Measurements from ENCODE around the gene REEP1.

REEP1 gene

GRCh38 chr2:86307431-86307830 is 30.0 kb downstream of the REEP1 start:
- DNase-seq (ENCODE audit: low read depth, low spot score) = no peak

DNA sequence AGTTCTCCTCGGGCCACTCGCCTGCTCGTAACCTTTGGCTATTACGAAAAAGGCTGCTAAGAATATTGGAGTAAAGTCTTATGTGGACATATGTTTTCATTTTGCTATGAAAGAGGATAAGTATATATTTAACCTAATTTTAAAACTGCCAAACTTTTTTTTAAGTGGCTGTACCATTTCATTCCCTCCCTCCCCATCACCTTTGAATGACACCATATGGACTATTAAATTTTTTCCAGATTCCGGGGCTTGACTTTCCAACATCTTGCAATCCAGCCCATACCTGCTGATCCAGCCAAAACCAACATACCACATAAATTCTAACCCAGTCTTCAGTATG is 31.5 kb downstream of the REEP1 start:
- DNase-seq (ENCODE audit: low read depth, low spot score) = no peak

GRCh38 chr2:86305195-86305914 is 32.1 kb downstream of the REEP1 start:
- no peak for DNase-seq (ENCODE audit: low read depth, low spot score)

DNA sequence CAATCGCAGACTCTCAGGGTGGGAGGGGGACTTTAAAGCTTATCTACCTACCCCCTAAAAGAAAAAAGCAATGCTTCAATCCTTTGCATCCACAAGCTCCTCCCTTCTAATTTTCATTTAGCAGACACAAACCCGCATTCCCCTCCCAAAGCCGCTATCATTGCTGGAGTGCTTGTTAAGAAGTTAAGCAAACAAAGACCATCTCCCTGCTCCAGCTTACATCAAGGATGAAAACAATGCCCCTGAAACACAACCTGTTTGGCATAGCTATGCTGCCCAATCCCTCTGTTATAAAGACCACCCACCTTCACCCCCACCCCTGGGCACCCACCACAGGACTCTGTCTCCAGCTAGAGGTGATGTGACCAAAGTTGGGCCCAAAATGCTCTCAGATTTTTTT is 33.0 kb downstream of the REEP1 start:
- DNase-seq (ENCODE audit: low read depth, low spot score) = no peak

DNA sequence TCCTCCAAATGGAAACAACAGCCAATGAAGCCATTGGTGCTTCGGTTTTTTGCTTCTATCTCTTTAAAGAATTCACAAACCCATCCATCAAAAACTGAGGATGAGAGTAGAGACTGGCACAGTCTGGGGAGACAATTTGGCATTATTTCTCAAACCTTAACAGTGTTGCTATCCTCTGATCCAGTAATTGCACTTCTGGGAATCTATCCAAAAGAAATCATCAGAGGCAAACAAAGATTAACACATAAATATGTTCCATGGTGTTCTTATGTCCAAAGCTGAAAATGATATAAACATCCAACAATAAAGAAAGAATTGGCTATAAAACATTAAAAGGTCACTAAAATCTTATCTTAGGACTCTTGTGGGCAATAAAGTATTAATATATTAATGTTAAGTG is 35.1 kb downstream of the REEP1 start:
- no peak for DNase-seq (ENCODE audit: low read depth, low spot score)

GRCh38 chr2:86301711-86302202 is 35.7 kb downstream of the REEP1 start:
- no peak for DNase-seq (ENCODE audit: low read depth, low spot score)

GRCh38 chr2:86301009-86301408 is 36.4 kb downstream of the REEP1 start:
- DNase-seq (ENCODE audit: low read depth, low spot score) = peak; percentile 57

DNA sequence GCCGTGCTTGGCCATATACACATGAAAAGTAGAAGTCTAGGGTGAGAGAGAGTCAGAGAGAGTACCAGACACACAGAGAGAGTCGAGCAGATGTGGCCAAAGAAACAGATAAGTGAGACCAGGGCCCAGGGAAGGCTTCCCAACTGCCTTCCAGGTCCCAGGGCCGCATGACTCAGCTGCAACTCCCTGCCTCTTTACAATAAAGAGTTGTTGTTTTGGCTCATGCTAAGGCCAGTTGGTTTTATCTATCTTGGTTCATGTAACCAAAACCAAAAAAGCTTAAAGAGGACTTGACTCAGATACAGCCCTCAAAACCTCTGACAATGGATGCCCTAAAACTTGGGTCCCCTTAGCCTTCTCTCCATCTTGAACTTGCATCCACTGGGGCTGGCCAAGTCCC is 36.9 kb downstream of the REEP1 start:
- DNase-seq (ENCODE audit: low read depth, low spot score) = no peak

DNA sequence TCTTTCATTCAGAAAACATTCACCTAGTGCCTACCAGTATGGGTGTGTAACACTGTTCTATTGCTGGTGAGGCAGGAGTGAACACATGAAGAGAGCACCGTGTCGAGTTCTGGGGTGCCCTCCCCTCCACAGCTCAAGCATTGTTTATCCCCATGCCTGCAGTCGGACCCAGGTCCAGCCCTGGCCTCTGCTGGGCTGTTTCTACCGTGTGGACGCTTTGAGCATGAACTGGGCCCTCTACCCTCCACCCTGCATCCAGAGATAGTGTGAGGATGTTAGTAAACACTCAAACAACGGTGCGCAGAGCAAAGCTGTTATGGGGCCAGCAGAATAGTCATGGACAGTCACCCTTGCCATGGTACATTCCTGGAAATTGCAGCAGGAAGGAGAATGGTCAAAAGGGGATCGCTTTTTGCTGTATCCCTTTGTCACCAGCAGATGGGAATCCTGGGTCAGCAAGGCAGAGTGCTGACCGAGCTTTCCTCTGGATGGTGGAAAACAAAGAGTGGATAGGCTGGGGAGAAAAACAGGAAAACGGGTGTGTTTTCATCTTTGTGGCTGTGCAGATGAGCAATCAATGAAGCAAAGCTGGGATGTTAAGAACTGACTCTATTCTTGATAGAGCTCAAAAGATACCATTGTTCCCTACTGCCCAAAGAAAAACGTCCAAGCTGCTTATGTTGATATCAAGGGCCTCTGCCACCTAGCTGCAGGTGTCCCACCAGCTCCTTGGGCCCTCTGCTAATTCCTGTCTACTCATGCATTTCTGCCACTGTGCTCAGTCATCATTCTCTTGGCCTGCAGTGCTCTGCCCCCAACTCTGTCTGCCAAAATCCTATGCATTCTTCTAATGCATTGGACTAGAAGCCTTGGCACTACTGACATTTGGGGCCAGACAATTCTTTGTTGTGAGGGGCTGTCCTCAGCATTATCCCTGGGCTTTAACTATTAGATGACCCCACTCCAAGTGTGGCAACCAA is 38.7 kb downstream of the REEP1 start:
- no peak for DNase-seq (ENCODE audit: low read depth, low spot score)

DNA sequence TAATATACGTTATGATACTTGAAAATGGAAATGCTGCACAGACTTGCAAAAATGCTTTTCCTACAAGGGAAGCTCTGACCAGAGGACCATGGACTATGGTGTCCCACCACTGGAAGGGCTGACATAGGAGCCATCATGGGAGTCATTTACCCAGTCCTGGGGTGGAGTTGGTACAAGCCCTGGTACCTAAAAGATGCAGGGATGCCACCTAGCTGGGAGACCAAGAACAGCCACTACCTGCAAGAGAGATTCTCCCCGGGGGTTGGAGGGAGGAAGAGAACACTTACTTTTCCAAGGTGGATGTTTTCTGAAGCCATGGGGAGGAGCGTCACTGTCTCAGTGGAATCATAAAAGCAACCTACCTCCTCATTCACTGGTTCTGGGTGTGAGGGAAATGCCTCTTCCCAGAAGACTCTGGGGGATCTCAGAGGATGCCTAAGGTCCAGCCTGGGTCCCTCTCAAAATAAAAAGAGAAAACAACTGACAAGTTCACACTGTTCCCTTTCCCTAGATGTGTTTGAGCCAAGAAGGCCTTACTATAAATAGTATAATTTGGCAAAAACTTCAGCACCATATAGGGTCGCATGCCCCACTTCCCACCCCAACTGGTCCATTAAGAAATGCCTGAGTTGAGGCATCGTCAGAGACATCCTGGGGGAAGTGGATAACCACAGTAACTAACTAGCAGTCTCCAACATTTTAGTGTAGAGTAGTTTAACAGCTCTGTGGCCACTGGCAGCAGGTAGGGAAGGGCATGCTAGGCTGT is 39.9 kb downstream of the REEP1 start:
- no peak for DNase-seq (ENCODE audit: low read depth, low spot score)

DNA sequence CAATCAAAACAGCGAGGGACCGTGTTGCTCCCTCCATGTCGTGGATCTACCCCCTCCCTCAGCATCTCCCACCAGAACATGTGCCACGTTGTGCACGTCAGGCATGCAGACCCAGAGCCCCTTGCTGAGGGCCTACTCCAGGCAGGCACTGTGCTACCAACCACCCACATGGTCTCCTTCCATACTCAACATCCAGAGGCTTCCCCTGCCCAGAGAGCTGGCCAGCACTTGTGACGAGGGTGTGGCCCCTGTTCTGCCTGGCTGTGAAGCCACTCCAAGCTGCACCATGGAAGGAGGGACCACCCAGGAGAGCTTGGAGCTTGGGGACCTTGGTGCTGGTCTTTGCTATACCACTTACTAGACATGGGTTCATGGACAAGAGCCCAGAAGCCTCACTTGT is 40.5 kb downstream of the REEP1 start:
- no peak for DNase-seq (ENCODE audit: low read depth, low spot score)

DNA sequence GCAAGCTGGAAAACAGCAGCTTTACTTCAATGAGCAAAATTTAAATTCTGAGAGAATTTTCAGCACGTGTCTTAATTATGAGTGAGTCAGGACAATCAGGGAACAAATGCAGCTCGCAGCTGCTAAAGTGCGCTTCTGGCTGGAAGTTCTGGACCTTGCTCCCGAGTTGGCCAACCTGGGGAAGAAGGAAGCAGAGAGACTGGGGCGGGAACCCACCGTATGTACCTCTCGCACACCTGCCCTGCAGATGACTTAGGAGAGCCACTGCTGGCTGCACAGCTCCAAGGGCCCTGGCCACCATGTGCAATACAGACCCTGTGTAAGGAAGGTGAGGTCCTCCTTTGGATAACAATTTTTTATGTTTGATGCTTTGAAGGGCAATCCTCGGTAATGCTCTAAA is 42.4 kb downstream of the REEP1 start:
- DNase-seq (ENCODE audit: low read depth, low spot score) = no peak

GRCh38 chr2:86293612-86294011 is 43.8 kb downstream of the REEP1 start:
- no peak for DNase-seq (ENCODE audit: low read depth, low spot score)

DNA sequence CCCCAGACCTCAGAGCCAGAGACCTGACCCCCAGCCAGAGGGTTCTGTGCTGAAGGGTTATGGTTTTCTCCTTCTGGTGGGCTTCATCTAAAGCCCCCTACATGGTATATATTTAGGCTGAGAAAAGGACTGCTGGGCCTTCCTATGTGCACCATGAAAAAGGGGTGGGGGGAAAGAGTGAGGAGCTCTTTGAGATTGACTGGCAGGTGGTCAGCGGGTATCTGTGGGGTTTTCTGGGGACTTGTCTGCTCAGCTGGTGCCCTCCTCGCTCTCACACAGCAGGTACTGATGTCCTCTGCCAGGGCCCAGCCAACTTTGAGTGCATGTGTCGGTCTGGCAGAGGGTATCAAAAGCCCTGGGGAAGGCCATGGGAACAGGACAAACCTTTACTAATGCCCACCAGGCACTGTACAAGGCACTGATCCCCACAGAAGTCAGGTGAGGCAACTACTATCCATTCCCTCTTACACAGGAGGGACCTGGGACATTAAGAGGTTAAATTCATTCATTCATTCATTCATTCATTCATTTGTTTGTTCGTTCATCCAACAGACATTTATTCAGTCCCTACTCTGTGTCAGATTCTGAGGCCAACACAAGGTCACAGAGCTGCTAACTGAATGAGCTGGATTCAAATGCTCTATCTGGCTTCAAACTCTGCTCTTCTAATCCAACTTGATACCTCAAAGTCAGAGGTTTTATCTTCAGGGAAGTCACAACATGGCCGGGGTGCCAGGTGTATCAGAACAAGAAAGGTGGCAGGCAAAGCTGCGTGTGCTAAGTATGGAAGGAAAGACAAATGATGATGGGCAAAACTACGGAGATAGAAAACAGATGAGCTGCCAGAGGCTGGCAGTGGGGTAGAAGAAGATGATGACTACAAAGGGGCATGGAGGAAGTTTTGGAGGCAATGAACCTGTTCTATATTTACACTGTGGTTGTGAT is 44.6 kb downstream of the REEP1 start:
- DNase-seq (ENCODE audit: low read depth, low spot score) = no peak

DNA sequence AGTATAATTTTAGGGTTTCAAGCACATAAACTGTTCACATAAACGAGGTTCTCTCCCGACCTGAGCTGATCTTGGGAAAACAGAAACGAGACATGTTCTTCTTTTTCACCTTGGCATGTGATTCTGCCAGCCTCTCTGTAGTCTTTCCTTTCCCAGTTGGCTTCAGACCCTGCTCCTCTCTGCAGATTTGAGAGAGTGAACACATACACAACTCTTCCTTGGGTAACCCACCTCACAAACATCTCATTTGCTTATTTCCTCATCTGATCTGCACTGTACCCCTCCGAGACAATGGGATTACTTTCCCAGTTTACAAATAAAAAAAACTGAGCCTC is 46.1 kb downstream of the REEP1 start:
- no peak for DNase-seq (ENCODE audit: low read depth, low spot score)

GRCh38 chr2:86290596-86291327 is 46.7 kb downstream of the REEP1 start:
- no peak for DNase-seq (ENCODE audit: low read depth, low spot score)

DNA sequence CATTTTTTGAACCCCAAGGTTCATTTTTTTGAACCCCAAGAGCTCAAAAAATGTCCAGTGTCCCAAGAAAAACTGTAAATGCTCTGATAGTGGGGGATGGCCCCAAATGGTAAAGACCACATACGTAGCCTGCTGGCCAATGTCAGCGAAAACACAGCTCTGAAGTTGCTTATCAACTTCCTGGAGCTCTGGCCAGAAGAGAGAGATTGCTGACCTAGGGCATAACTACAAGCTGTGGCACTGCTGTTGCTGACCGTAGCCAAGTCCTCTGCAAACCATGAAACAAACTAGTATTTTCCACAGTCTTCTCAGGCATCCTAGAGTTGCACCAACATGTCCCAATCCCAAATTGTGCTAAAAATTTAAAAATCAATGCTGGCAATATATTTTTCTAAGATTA is 50.9 kb downstream of the REEP1 start:
- no peak for DNase-seq (ENCODE audit: low read depth, low spot score)

GRCh38 chr2:86285981-86286380 is 51.4 kb downstream of the REEP1 start:
- DNase-seq (ENCODE audit: low read depth, low spot score) = no peak

DNA sequence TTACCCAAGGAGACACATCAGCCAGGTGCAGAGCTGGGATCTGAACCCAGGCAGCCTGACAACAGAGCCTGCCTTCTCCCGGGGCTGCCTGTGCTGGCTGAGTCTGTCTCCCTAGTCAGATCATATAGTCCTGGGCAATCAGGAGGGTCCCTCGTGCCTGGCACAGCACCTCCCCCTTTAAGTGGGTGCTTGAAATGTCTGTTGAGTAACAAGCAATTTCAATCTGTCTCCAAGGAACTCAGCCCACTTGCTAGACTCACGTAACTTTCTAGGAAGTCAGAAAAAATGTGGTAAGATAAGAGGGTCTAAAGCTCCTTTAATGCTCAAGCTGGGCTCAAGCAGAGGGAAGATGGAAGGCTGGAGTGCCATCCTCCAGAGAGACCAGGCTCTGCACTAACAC is 51.9 kb downstream of the REEP1 start:
- DNase-seq (ENCODE audit: low read depth, low spot score) = no peak

- no peak for DNase-seq (ENCODE audit: low read depth, low spot score)
Observed at GRCh38 chr2:86284987-86285386, 52.4 kb downstream of the REEP1 start.
